Measurements from ENCODE around the gene TICAM1. TPM values are rescaled to one million over a fixed set of nuclear protein-coding genes. Genes with fewer than 3 reads are reported as not detected.
"Not testable (repeated sequence)": the region's sequence is repeated elsewhere in the genome, so short reads cannot be mapped to it uniquely, and the experiment has no call there.

Gene TICAM1
- total RNA-seq, 2 experiments from 2014 or later = 19.5 to 22.4 TPM

DNA sequence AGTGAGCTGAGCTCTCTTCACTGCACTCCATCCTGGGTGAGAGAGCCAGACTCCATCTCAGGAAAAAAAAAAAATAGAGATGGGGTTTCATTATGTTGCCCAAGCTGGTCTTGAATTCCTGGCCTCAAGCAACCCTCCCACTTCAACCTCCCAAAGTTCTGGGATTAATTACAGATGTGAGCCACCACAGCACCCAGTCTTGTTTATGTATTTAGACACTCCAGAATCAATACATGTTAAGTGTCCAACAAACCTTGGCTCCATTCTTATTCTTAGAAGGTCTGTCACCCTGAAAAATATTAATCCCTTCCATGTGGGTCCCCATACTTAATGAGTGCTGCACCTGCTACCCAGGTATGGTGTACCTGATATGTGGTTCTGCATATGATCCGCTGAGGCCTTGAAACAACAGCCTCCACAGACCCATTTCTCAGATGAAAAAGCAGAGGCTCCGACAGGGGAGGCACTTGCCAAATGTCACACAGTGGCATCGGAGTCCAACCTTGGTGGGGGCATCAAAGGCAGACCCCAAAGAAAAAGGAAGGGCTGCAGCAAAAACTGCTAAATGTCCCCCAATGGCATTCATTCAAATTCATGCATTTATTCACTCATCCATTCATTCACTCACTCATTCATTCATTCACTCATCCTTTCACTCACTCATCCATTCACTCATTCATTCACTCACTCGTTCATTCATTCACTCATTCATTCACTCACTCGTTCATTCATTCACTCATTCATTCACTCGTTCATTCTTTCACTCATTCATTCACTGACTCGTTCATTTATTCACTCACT is 16.7 kb downstream of the TICAM1 start:
- H3K27me3 Mint-ChIP-seq = no peaks in the 10 kb centered on the region
- DNase-seq (no peak), ATAC-seq (no peak)
- peaks cover 2% of the 10 kb centered on the region for H3K9me3 Mint-ChIP-seq (ENCODE audit: low read depth)
- peak overlapping the region; percentile 57 for H3K4me3 Mint-ChIP-seq
- H3K36me3 Mint-ChIP-seq = peaks cover 22% of the 10 kb centered on the region
- CTCF ChIA-PET = interaction anchor here (0.7 to 14.6 kb wide), 5 partner anchors 10 to 217 kb away, joined by 3 to 418 read pairs (median 4); partner anchors contain the start of gene TICAM1
- peak overlapping the region; percentile 41 for H3K27ac Mint-ChIP-seq
- peaks cover 28% of the 10 kb centered on the region for H3K4me1 Mint-ChIP-seq

DNA sequence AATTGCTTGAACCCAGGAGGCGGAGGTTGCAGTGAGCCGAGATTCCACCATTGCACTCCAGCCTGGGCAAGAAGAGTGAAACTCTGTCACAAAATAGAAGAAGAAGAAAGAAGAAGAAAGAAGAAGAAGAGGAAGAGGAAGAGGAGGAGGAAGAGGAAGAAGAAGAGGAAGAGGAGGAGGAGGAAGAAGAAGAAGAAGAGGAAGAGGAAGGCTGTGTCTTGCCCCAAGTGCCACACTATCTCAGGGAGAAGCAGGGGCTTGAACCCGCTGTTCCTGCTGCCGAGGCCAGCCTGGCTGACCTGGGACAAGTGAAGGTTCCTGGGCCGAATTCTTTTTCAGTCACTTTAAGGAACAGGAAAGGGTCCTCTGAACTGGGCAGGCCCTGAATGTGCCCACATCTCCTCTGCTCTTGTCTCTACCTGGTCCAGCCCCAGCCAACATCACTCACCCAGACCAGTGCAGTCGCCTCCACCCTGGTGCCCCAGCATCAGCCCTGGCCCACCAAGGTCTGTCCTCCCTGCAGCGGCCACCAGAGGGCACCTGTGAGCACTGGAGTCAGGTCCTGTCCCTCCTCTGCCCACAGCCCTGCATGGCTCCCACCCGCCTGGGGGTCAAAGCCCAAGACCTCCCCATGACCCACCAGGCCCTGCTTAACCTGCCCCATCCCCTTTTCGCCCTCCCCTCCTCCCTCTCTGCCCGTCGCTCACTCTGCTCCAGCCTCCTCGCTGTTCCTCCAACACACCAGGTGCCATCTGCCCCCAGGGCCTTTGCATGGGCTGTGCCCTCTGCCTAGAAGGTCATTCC is 20.0 kb downstream of the TICAM1 start:
- Mint-ChIP-seq H3K4me1 (peaks cover 29% of the 10 kb centered on the region), H3K27me3 (no peaks in the 10 kb centered on the region), H3K9me3 (ENCODE audit: low read depth) (peaks cover 2% of the 10 kb centered on the region), H3K36me3 (peaks cover 8% of the 10 kb centered on the region), H3K27ac (no peak overlapping the region), H3K4me3 (no peak overlapping the region)
- CTCF ChIA-PET = interaction anchor here (0.6 to 14.6 kb wide), 12 partner anchors 12 to 235 kb away, joined by 3 to 418 read pairs (median 35); partner anchors contain the start of genes FEM1A, KDM4B, PLIN3 and TICAM1
- DNase-seq (peak; percentile 92), ATAC-seq (peak; percentile 84)

DNA sequence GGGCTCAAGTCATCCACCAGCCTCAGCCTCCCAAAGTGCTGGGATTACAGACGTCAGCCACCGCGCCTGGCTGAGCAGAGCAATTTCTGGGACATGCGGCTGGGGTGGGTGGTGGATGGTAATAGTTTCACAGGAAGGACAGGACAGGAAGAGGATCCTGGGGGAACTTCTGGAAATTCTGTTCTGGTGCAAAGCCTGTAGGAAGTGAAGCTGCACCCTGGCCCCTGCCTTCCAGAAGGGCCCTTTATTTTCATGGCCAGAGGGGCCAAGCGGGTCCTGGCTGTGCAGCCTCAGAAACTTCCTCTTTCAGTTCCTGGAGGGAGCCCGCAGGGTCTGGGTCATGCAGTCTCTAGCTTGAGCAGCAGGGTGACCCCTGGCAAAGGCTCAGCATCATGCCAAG is 24.3 kb downstream of the TICAM1 start:
- ATAC-seq = no peak
- Mint-ChIP-seq H3K27me3 (no peaks in the 10 kb centered on the region), H3K36me3 (no peaks in the 10 kb centered on the region), H3K9me3 (ENCODE audit: low read depth) (no peaks in the 10 kb centered on the region), H3K4me1 (peaks cover 8% of the 10 kb centered on the region), H3K4me3 (no peak overlapping the region), H3K27ac (no peak overlapping the region)
- CTCF ChIA-PET = interaction anchor here (1.4 to 14.6 kb wide), 5 partner anchors 9 to 107 kb away, joined by 4 to 418 read pairs (median 43); partner anchors contain the start of gene PLIN3
- no peak for DNase-seq

DNA sequence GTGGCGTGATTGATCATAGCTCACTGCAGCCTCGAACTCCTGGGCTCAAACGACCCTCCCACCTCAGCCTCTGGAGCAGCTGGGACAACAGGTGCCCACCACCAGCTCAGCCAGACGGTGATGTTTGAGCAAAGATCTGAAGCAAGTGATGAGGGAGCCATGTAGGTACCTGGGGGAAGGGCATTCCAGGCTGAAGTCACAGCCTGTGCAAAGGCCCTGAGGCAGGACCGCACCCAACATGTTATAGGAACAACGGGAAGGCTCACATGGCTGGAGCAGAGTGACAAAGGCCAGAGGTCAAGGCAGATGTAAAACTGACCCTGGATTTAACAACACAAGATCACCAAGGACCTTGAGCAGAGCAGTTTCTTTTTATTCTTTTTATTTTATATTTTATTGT is 25.1 kb downstream of the TICAM1 start:
- Mint-ChIP-seq H3K4me1 (peaks cover 4% of the 10 kb centered on the region), H3K9me3 (ENCODE audit: low read depth) (no peaks in the 10 kb centered on the region), H3K27me3 (no peaks in the 10 kb centered on the region), H3K4me3 (no peak overlapping the region), H3K27ac (no peak overlapping the region), H3K36me3 (no peaks in the 10 kb centered on the region)
- CTCF ChIA-PET = interaction anchor here (1.4 to 14.6 kb wide), 4 partner anchors 15 to 105 kb away, joined by 4 to 418 read pairs (median 15); partner anchors contain the start of genes FEM1A and PLIN3
- DNase-seq (no peak), ATAC-seq (no peak)

DNA sequence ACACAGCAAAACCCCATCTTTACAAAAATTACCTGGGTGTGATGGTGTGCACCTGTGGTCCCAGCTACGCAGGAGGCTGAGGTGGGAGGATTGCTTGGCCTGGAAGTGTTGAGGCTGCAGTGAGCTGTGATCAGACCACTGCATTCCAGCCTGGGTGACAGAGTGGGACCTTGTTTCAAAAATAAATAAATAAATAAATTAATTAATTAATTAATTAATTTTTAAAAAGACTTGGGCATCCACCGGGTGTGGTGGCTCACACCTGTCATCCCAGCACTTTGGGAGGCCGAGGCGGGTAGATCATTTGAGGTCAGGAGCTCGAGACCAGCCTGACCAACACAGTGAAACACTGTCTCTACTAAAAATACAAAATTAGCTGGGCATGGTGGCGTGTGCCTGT is 26.4 kb downstream of the TICAM1 start:
- not testable (repeated sequence) for H3K4me3 Mint-ChIP-seq; H3K27me3 Mint-ChIP-seq; H3K9me3 Mint-ChIP-seq (ENCODE audit: low read depth); ATAC-seq; H3K27ac Mint-ChIP-seq; H3K36me3 Mint-ChIP-seq; H3K4me1 Mint-ChIP-seq; DNase-seq
- CTCF ChIA-PET = interaction anchor here (0.7 to 14.6 kb wide), 14 partner anchors 8 to 421 kb away, joined by 3 to 418 read pairs (median 4); partner anchors contain the start of genes FEM1A and PLIN3

DNA sequence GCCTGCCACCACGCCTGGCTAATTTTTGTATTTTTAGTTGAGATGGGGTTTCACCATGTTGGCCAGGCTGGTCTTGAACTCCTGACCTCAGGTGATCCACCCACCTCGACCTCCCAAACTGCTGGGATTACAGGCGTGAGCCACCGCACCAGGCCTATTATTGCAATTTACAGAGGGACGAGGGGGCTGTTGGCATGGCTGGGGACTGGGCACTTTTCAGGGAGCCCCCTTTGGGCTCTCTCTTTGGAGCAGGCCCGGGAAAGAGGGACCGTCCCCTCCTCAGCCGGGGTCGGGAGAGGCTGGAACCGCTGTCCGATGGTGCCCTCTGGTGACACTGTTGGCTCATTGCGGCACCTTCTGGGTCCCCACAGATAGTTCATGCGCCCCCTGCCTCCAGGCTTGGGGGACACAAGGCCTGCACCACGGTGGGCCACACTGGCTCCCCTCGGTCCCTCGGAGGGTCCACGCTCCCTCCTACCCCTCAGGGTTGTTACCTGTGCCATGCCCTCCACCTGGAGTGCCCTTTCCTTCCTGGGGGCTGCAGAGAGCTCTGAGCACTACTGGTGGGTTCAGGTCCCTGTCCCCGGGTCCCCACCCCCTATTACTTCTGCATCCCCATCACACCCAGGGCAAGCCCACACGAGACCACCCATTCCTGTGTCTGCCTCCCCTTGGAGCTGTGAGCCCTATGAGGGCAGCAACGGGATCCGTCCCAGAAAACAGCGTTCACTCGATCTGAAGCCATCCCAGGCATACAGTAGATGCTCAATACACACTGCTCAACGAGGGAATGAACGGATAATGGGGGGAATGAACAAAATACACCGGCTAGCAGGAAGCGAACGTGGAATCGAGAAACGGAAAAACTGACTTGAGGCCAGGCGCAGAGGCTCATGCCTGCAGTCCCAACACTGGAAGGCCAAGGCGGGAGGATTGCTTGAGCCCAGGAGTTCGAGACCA is 27.5 kb downstream of the TICAM1 start:
- no peaks in the 10 kb centered on the region for H3K27me3 Mint-ChIP-seq
- H3K4me1 Mint-ChIP-seq = no peaks in the 10 kb centered on the region
- peak; percentile 75 for DNase-seq
- no peaks in the 10 kb centered on the region for H3K36me3 Mint-ChIP-seq
- no peak overlapping the region for H3K4me3 Mint-ChIP-seq
- CTCF ChIA-PET = interaction anchor here (0.6 to 14.6 kb wide), 12 partner anchors 9 to 227 kb away, joined by 3 to 418 read pairs (median 4); partner anchors contain the start of genes FEM1A and PLIN3
- no peaks in the 10 kb centered on the region for H3K9me3 Mint-ChIP-seq (ENCODE audit: low read depth)
- peak; percentile 92 for ATAC-seq
- H3K27ac Mint-ChIP-seq = no peak overlapping the region

DNA sequence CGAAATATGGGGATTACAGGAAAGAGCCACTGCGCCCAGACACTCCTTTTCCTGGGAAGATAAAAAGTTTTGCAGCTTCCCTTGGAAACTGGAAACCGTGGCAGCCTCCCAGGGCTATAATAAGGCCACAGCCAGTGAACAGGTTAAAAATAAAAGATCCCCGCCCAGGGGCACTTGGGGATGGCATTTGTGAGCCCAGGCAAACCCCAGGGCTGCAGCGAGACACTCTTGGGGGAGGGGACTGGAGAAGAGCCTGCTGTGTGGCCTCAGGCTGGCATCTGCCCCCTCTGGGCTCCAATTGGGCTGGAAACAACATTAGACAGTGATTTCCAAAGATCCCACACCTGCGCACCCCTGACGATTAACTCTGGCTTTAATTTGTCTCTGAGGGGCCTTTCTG is 28.8 kb downstream of the TICAM1 start:
- DNase-seq (no peak), ATAC-seq (no peak)
- no peaks in the 10 kb centered on the region for H3K27me3 Mint-ChIP-seq
- H3K36me3 Mint-ChIP-seq = peaks cover 5% of the 10 kb centered on the region
- H3K4me3 Mint-ChIP-seq = no peak overlapping the region
- CTCF ChIA-PET = interaction anchor here (14.6 kb wide), 1 partner anchor 48 kb away, joined by 418 read pairs; no protein-coding TSS in a partner anchor
- no peaks in the 10 kb centered on the region for H3K4me1 Mint-ChIP-seq
- no peaks in the 10 kb centered on the region for H3K9me3 Mint-ChIP-seq (ENCODE audit: low read depth)
- no peak overlapping the region for H3K27ac Mint-ChIP-seq

DNA sequence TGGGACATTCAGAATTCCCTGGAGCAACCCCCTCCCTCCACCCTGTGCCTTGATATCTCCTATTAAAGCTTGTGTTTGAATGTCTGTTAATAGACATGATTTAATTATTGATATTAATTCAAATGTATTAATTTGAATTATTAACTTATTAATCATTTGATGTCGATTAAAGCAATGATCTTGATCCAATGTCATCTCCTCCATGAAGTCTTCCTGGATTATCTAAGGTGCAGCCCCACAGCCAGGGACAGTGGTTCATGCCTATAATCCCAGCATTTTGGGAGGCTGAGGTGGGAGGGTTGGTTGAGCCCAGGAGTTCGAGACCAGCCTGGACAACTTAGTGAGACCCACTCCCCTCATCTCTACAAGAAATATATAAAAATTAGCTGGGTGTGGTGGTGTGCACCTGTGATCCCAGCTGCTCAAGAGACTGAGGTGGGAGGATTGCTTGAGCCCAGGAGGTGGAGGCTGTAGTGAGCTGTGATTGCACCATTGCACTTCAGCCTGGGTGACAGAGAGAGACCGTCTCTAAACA is 30.4 kb downstream of the TICAM1 start:
- Mint-ChIP-seq H3K27me3 (no peaks in the 10 kb centered on the region), H3K9me3 (ENCODE audit: low read depth) (no peaks in the 10 kb centered on the region), H3K36me3 (peaks cover 11% of the 10 kb centered on the region), H3K4me1 (peaks cover 6% of the 10 kb centered on the region), H3K27ac (no peak overlapping the region), H3K4me3 (no peak overlapping the region)
- DNase-seq = no peak
- CTCF ChIA-PET = interaction anchor here (1.5 to 14.6 kb wide), 3 partner anchors 9 to 50 kb away, joined by 10 to 418 read pairs (median 13); partner anchors contain the start of gene FEM1A
- no peak for ATAC-seq

DNA sequence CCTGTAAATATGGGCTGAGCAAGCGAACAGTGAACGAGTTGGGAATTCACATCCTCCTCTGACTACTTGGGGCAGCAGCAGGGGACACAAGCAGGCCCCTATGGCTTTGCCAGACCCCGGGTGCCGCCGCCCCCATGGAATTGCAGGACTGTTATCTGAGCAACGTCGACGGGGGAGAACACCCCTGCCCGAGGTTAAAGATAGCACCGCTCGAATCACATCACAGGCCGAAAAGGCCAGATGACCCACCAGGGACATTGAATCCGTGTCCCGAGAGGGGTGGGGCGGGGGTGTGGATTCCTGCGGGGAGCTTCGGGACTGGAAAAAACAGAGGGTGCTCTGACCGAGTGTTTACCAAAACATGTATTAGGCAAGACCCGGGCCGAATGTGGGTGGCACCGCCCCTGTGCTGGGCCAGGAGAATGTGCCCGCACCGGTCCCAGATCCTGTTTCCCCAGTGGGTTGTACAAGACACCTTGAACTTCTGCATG is 30.9 kb downstream of the TICAM1 start:
- H3K9me3 Mint-ChIP-seq (ENCODE audit: low read depth) = no peaks in the 10 kb centered on the region
- no peak overlapping the region for H3K4me3 Mint-ChIP-seq
- no peaks in the 10 kb centered on the region for H3K27me3 Mint-ChIP-seq
- ATAC-seq (no peak), DNase-seq (no peak)
- H3K36me3 Mint-ChIP-seq = peaks cover 11% of the 10 kb centered on the region
- peaks cover 6% of the 10 kb centered on the region for H3K4me1 Mint-ChIP-seq
- H3K27ac Mint-ChIP-seq = no peak overlapping the region
- CTCF ChIA-PET = interaction anchor here (0.5 to 4.8 kb wide), 3 partner anchors 8 to 529 kb away, joined by 3 to 33 read pairs (median 13); partner anchors contain the start of gene FEM1A

DNA sequence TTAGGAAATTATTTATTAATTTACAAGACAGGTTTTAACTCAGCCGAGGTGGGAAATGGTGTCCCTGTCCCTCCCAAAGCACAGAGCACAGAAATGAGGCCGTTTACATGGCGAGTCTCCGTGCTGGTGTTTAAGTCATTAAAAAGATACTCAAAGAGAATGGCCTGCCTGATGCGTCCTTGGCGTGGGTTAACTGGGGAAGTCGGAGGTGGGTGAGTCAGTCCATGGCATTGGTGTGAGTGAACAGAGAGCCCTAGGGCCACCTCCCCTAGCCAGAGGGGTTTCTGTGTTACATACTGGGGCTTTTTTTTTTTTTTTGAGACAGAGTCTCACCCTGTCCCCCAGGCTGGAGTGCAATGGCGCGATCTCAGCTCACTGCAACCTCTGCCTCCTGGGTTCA is 36.1 kb downstream of the TICAM1 start:
- Mint-ChIP-seq H3K36me3 (peaks cover 22% of the 10 kb centered on the region), H3K27ac (peak overlapping the region; percentile 7)
- CTCF ChIA-PET = no interaction called here

DNA sequence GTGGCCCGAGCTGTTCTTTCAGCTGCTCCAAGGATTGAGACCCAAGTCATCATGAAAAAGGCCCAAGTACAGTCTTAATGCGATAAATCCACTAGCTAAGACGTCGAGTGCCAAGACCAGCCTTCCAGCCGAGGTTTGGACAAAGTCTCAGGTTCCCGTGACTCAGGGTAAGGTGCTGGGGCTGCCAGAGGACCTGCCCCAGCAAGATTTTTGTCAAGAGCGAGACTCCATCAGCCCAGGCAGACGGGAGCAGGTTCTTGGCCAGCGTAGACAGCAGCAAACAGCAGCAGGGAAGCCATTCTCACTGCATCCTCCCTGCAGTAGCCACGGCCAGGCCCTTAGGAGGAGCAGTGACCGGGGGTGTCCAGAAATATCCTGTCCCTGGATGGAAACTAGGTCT is 36.5 kb downstream of the TICAM1 start:
- no peaks in the 10 kb centered on the region for H3K9me3 Mint-ChIP-seq (ENCODE audit: low read depth)
- no peak for DNase-seq
- no peak for ATAC-seq
- peaks cover 22% of the 10 kb centered on the region for H3K36me3 Mint-ChIP-seq
- no peak overlapping the region for H3K4me3 Mint-ChIP-seq
- peaks cover 40% of the 10 kb centered on the region for H3K4me1 Mint-ChIP-seq
- no peaks in the 10 kb centered on the region for H3K27me3 Mint-ChIP-seq
- CTCF ChIA-PET = interaction anchor here (1.1 kb wide), 1 partner anchor 62 kb away, joined by 3 read pairs; no protein-coding TSS in a partner anchor
- H3K27ac Mint-ChIP-seq = peak overlapping the region; percentile 49

More for the DNA sequence above, 36.1 kb downstream of the TICAM1 start:
- Mint-ChIP-seq H3K27me3 (no peaks in the 10 kb centered on the region), H3K4me1 (peaks cover 40% of the 10 kb centered on the region), H3K4me3 (no peak overlapping the region), H3K9me3 (ENCODE audit: low read depth) (no peaks in the 10 kb centered on the region)
- ATAC-seq (no peak), DNase-seq (no peak)

DNA sequence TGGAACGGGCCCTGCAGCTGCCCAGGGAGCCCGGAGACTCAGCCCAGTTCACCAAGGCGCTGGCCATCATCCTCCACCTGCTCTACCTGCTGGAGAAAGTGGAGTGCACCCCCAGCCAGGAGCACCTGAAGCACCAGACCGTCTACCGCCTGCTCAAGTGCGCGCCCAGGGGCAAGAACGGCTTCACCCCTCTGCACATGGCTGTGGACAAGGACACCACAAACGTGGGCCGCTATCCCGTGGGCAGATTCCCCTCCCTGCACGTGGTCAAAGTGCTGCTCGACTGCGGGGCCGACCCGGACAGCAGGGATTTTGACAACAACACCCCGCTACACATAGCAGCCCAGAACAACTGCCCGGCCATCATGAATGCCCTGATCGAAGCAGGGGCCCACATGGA is 38.2 kb downstream of the TICAM1 start:
- peak overlapping the region; percentile 19 for H3K27ac Mint-ChIP-seq
- DNase-seq; ATAC-seq; CTCF ChIA-PET; H3K27me3 Mint-ChIP-seq; H3K9me3 Mint-ChIP-seq (ENCODE audit: low read depth): not testable (repeated sequence)
- peaks cover 19% of the 10 kb centered on the region for H3K36me3 Mint-ChIP-seq
- H3K4me1 Mint-ChIP-seq = peaks cover 40% of the 10 kb centered on the region
- peak overlapping the region; percentile 10 for H3K4me3 Mint-ChIP-seq
